GM06990 (cell line): Measurements from ENCODE around the gene THOC6.
"Not testable (repeated sequence)": the region's sequence is repeated elsewhere in the genome, so short reads cannot be mapped to it uniquely, and the experiment has no call there.

Source experiments
- DNase-seq: peaks from one replicate; pipeline ENCODE4 v3.0.0-alpha.2; 2011; ENCODE audit not compliant: insufficient read length; ENCODE audit errors: extremely low read depth
- H3K27me3 ChIP-seq: replicated peaks from 2 replicates; pipeline ENCODE4 v1.6.0; 2011; ENCODE audit warnings: low read length; ENCODE audit not compliant: control insufficient read depth, insufficient read depth
- H3K36me3 ChIP-seq: 2 replicates; pipeline ENCODE4 v1.5.1; 2011; ENCODE audit warnings: low read length; ENCODE audit not compliant: control insufficient read depth, insufficient read depth
- H3K4me3 ChIP-seq: replicated peaks from 2 replicates; pipeline ENCODE4 v1.5.1; 2011; ENCODE audit warnings: low read depth, mild to moderate bottlenecking, control low read depth, low read length
- TF ChIP-seq, protein P1 (sequence below): IDR thresholded peaks from 2 replicates; pipeline ENCODE4 v1.5.1; 2011; ENCODE audit warnings: low read length, control low read depth, mild to moderate bottlenecking, inconsistent platforms; ENCODE audit not compliant: insufficient read depth, poor library complexity, severe bottlenecking

THOC6 gene

DNA sequence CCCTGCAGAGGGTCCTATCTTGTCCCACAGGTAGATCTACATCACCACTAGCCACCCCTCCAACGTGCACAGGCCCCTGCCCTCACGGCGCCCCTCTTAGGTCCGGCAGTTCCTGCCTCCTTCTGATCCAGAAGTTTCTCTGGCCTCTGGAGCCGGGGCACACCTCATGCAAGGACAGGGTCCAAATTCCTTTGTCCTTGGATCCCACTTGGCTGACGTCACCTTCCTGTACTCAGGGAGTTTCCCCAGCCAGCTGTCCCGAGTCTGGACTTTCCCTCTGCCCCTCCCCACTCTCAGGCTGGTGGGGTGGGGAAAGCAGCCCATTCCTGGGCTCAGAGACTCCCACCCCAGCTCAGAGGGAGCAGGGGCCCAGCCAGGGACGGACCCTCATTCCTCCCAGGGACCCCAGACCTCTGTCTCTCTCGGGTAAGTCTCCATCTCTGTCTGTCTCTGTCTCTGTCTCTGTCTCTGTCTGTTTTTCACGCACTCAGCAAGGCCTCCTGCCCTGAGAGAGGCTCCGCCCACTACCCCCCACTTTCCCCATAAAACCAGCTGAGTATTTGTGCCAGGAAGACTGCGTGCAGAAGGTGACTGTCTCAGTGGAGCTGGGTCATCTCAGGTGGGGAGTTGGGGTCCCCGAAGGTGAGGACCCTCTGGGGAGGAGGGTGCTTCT lies 41.4 kb downstream of the THOC6 start, which contains the start of gene IL32:
Gene IL32, plus strand, starts transcription at position 572 of the 673 bp plus-strand sequence. CDS start 172 bp downstream, outside the sequence.
- TF ChIP-seq, protein P1, sequence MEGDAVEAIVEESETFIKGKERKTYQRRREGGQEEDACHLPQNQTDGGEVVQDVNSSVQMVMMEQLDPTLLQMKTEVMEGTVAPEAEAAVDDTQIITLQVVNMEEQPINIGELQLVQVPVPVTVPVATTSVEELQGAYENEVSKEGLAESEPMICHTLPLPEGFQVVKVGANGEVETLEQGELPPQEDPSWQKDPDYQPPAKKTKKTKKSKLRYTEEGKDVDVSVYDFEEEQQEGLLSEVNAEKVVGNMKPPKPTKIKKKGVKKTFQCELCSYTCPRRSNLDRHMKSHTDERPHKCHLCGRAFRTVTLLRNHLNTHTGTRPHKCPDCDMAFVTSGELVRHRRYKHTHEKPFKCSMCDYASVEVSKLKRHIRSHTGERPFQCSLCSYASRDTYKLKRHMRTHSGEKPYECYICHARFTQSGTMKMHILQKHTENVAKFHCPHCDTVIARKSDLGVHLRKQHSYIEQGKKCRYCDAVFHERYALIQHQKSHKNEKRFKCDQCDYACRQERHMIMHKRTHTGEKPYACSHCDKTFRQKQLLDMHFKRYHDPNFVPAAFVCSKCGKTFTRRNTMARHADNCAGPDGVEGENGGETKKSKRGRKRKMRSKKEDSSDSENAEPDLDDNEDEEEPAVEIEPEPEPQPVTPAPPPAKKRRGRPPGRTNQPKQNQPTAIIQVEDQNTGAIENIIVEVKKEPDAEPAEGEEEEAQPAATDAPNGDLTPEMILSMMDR, result no peak
- peak within 1 kb of the TSS; percentile 65 for H3K4me3 ChIP-seq
- DNase-seq, result no peak

DNA sequence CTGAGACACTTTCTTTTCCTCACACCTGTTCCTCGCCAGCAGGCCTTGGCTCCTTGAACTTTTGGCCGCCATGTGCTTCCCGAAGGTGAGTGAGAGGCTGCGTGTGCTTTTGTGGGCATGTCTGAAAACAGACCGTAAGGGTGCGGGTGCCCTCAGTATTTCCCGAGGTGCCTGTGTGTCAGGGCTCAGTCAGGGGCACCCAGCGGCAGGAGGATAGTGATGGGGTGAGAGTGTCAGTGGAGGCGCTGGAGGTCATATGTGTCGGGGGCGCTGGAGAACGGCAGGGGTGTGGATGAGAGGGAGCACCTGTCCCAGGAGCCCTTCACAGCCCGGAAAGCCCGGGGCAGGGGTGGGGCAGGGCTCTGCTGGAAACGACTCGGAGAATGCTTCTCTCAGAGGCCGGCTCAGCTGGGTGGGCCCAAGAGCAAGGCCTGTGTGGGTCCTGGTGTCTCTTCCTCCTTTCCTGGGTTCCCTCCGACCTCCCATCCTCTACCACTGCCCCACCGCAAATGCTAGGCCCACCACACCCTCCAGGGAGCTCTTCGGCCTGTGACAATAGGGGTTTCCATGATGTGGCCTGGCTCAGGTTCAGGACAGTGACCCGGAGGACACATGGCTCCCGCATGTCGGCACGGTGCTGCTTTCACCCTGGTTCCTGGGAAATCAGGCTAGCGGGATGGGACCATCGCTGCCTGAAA lies 42.1 kb downstream of the THOC6 start:
- peaks cover 5% of the 10 kb centered on the region for H3K36me3 ChIP-seq
- H3K27me3 ChIP-seq, result no peaks in the 10 kb centered on the region
- H3K4me3 ChIP-seq, result peak overlapping the region; percentile 65
- TF ChIP-seq, protein P1, result no peak
- no peak for DNase-seq

More for the DNA sequence above, 41.4 kb downstream of the THOC6 start, which contains the start of gene IL32:
- Histone ChIP-seq H3K36me3 (peaks cover 5% of the 10 kb centered on the region), H3K27me3 (no peaks in the 10 kb centered on the region)

DNA sequence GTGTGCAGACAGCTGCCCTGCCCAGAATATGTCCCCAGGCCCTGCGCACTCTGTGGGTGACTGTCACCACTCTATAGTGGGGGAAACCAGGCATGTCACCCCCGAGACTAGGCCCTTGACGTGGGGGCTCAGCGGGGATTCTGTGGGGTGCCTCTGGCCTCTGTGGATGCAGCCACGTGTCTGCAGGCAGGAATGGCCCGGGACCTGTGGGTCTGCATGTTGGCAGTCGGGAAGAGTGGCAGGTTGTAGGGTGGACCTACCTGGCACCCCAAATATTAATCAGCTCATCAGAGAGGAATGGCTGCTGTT lies 42.6 kb downstream of the THOC6 start:
- Histone ChIP-seq H3K36me3 (peaks cover 5% of the 10 kb centered on the region), H3K4me3 (peak overlapping the region; percentile 65), H3K27me3 (no peaks in the 10 kb centered on the region)
- TF ChIP-seq, protein P1, result no peak
- no peak for DNase-seq

DNA sequence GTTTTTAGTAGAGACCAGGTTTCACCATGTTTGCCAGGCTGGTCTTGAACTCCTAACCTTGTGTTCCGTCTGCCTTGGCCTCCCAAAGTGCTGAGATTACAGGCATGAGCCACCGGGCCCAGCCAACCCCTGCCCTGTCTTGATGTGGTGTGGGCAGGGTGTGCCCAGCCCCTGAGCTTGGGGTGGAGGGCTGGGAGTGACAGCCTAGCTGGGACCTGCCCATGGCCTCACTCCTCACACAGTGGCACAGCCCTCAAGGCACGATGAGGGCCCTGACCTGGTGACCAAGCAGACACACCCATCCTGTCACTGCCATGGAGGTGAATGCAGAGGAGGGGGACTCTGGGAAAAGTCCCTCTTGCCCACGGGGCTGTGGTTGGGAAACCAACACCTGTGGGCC lies 44.7 kb downstream of the THOC6 start:
- Histone ChIP-seq H3K27me3 (no peaks in the 10 kb centered on the region), H3K36me3 (peaks cover 5% of the 10 kb centered on the region), H3K4me3 (no peak overlapping the region)
- DNase-seq, result no peak
- TF ChIP-seq, protein P1, result no peak

DNA sequence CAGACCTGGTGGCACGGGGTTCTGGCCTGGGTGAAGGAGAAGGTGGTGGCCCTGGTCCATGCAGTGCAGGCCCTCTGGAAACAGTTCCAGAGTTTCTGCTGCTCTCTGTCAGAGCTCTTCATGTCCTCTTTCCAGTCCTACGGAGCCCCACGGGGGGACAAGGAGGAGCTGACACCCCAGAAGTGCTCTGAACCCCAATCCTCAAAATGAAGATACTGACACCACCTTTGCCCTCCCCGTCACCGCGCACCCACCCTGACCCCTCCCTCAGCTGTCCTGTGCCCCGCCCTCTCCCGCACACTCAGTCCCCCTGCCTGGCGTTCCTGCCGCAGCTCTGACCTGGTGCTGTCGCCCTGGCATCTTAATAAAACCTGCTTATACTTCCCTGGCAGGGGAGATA lies 45.3 kb downstream of the THOC6 start:
- H3K27me3 ChIP-seq, H3K4me3 ChIP-seq, H3K36me3 ChIP-seq, DNase-seq: not testable (repeated sequence)

DNA sequence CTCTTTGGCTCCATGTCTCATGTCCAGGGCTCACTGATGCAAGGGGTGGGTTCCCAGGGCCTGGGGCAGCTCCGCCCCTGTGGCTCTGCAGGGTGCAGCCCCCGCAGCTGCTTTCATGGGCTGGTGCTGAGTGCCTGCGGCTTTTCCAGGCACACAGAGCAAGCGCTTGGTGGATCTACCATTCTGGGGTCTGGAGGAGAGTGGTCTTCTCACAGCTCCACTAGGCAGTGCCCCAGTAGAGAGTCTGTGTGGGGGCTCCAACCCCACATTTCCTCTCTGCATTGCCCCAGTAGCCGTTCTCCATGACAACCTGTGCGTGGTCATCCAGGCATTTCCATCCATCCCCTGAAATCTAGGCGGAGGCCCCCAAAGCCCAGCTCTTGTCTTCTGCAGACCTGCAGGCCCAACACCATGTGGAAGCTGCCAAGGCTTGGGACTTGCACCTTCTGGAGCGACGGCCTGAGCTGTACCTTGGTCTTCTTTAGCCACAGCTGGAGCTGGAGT lies 46.8 kb downstream of the THOC6 start:
- TF ChIP-seq, protein P1, result no peak
- Histone ChIP-seq H3K4me3 (no peak overlapping the region), H3K27me3 (no peaks in the 10 kb centered on the region), H3K36me3 (peaks cover 5% of the 10 kb centered on the region)
- DNase-seq, result no peak
